IgD-negative memory B cell (primary cell): Measurements from ENCODE around the gene TBX20. TPM values are rescaled to one million over a fixed set of nuclear protein-coding genes. Genes with fewer than 3 reads are reported as not detected.
A peak's percentile ranks its signal among the peaks of the same experiment; 100 is the strongest.

Experiments used
- H3K27ac Mint-ChIP-seq, 3 donors: one replicate each; pipeline ENCODE4 v1.8.0; 2020 to 2022; ENCODE audit warnings: mild to moderate bottlenecking in 3 of 3, mixed read lengths in 3 of 3, moderate library complexity in 1 of 3
- H3K27me3 Mint-ChIP-seq: one replicate; pipeline ENCODE4 v1.8.0; 2021; ENCODE audit warnings: mixed read lengths
- H3K36me3 Mint-ChIP-seq: one replicate; pipeline ENCODE4 v1.8.0; 2020; ENCODE audit warnings: mild to moderate bottlenecking, mixed read lengths
- H3K4me1 Mint-ChIP-seq, 3 donors: one replicate each; pipeline ENCODE4 v1.8.0; 2020 to 2022; ENCODE audit warnings: mixed read lengths in 3 of 3, mild to moderate bottlenecking in 1 of 3
- H3K4me3 Mint-ChIP-seq, 4 donors: one replicate each; pipeline ENCODE4 v1.8.0; 2020 to 2022; ENCODE audit warnings: mild to moderate bottlenecking in 4 of 4, mixed read lengths in 4 of 4, moderate library complexity in 3 of 4
- H3K9me3 Mint-ChIP-seq, 3 donors: one replicate each; pipeline ENCODE4 v1.8.0; 2020 to 2021; ENCODE audit warnings: mixed read lengths in 3 of 3, mild to moderate bottlenecking in 1 of 3
- polyA plus RNA-seq: library from polyadenylated mRNA; unstranded; fragments of 300-500 nt; fragmentation: Illumina TruSeq; gene quantifications from one replicate; pipeline ENCODE4 v1.2.3, GENCODE V29; 2021

Gene TBX20
- polyA plus RNA-seq = not detected

GRCh38 chr7:35253710-35254495 is at the start of gene TBX20:
Gene TBX20 (minus strand): TSS chr7:35254100. CDS start chr7:35253620, 480 bp downstream.
- Mint-ChIP-seq H3K4me3 (peak within 1 kb of the TSS; percentile 54 to 82 (median 76)), H3K27me3 (peaks cover 84% of the 10 kb centered on the region), H3K27ac (peak within 1 kb of the TSS; percentile 67 to 87 (median 78)), H3K36me3 (no peaks in the 10 kb centered on the region), H3K4me1 (peaks cover 0 to 8% (median 5%) of the 10 kb centered on the region in 3 donors), H3K9me3 (peaks cover 0 to 11% (median 0%) of the 10 kb centered on the region in 3 donors)

GRCh38 chr7:35289376-35289775 is 35.5 kb upstream of the TBX20 start:
- no peaks in the 10 kb centered on the region for H3K36me3 Mint-ChIP-seq
- H3K27me3 Mint-ChIP-seq = peaks cover 7% of the 10 kb centered on the region
- peaks cover 2 to 12% (median 11%) of the 10 kb centered on the region in 3 donors for H3K9me3 Mint-ChIP-seq
- no peak overlapping the region for H3K27ac Mint-ChIP-seq
- no peaks in the 10 kb centered on the region for H3K4me1 Mint-ChIP-seq
- H3K4me3 Mint-ChIP-seq = no peak overlapping the region

- H3K27me3 Mint-ChIP-seq = peaks cover 7% of the 10 kb centered on the region
- H3K27ac Mint-ChIP-seq = no peak overlapping the region
- no peaks in the 10 kb centered on the region for H3K4me1 Mint-ChIP-seq
- peaks cover 0 to 7% (median 0%) of the 10 kb centered on the region in 3 donors for H3K9me3 Mint-ChIP-seq
- no peak overlapping the region for H3K4me3 Mint-ChIP-seq
- no peaks in the 10 kb centered on the region for H3K36me3 Mint-ChIP-seq
Observed at GRCh38 chr7:35286986-35287385, 33.1 kb upstream of the TBX20 start.

- Mint-ChIP-seq H3K36me3 (no peaks in the 10 kb centered on the region), H3K9me3 (peaks cover 0 to 7% (median 0%) of the 10 kb centered on the region in 3 donors), H3K4me1 (no peaks in the 10 kb centered on the region), H3K27ac (no peak overlapping the region), H3K4me3 (no peak overlapping the region), H3K27me3 (peaks cover 7% of the 10 kb centered on the region)
Observed at GRCh38 chr7:35286422-35286821, 32.5 kb upstream of the TBX20 start.

- Mint-ChIP-seq H3K9me3 (peaks cover 0 to 7% (median 0%) of the 10 kb centered on the region in 3 donors), H3K27me3 (peaks cover 7% of the 10 kb centered on the region)
Observed at GRCh38 chr7:35285799-35286198, 31.9 kb upstream of the TBX20 start.

GRCh38 chr7:35280902-35281301 is 27.0 kb upstream of the TBX20 start:
- Mint-ChIP-seq H3K9me3 (no peaks in the 10 kb centered on the region), H3K27ac (no peak overlapping the region), H3K36me3 (no peaks in the 10 kb centered on the region), H3K4me1 (no peaks in the 10 kb centered on the region), H3K27me3 (peaks cover 2% of the 10 kb centered on the region), H3K4me3 (no peak overlapping the region)

More at GRCh38 chr7:35285799-35286198, 31.9 kb upstream of the TBX20 start:
- no peaks in the 10 kb centered on the region for H3K36me3 Mint-ChIP-seq
- no peak overlapping the region for H3K27ac Mint-ChIP-seq
- H3K4me1 Mint-ChIP-seq = no peaks in the 10 kb centered on the region
- no peak overlapping the region for H3K4me3 Mint-ChIP-seq

- H3K27ac Mint-ChIP-seq = no peak overlapping the region
- H3K27me3 Mint-ChIP-seq = no peaks in the 10 kb centered on the region
- no peaks in the 10 kb centered on the region for H3K9me3 Mint-ChIP-seq
- no peaks in the 10 kb centered on the region for H3K4me1 Mint-ChIP-seq
- H3K36me3 Mint-ChIP-seq = no peaks in the 10 kb centered on the region
- H3K4me3 Mint-ChIP-seq = no peak overlapping the region
Observed at GRCh38 chr7:35277359-35277758, 23.5 kb upstream of the TBX20 start.

- H3K9me3 Mint-ChIP-seq = no peaks in the 10 kb centered on the region
- H3K27me3 Mint-ChIP-seq = peaks cover 10% of the 10 kb centered on the region
- H3K27ac Mint-ChIP-seq = no peak overlapping the region
- no peaks in the 10 kb centered on the region for H3K4me1 Mint-ChIP-seq
- no peaks in the 10 kb centered on the region for H3K36me3 Mint-ChIP-seq
- no peak overlapping the region for H3K4me3 Mint-ChIP-seq
Observed at GRCh38 chr7:35272246-35272645, 18.3 kb upstream of the TBX20 start.

- Mint-ChIP-seq H3K27me3 (peaks cover 20% of the 10 kb centered on the region), H3K4me3 (no peak overlapping the region), H3K4me1 (no peaks in the 10 kb centered on the region)
Observed at GRCh38 chr7:35268953-35269352, 15.1 kb upstream of the TBX20 start.

GRCh38 chr7:35267411-35267810 is 13.5 kb upstream of the TBX20 start:
- peaks cover 29% of the 10 kb centered on the region for H3K27me3 Mint-ChIP-seq
- H3K36me3 Mint-ChIP-seq = no peaks in the 10 kb centered on the region
- H3K4me1 Mint-ChIP-seq = no peaks in the 10 kb centered on the region
- no peak overlapping the region for H3K27ac Mint-ChIP-seq
- H3K4me3 Mint-ChIP-seq = no peak overlapping the region
- no peaks in the 10 kb centered on the region for H3K9me3 Mint-ChIP-seq

More at GRCh38 chr7:35268953-35269352, 15.1 kb upstream of the TBX20 start:
- Mint-ChIP-seq H3K9me3 (no peaks in the 10 kb centered on the region), H3K36me3 (no peaks in the 10 kb centered on the region), H3K27ac (no peak overlapping the region)

- no peaks in the 10 kb centered on the region for H3K4me1 Mint-ChIP-seq
- H3K27ac Mint-ChIP-seq = no peak overlapping the region
- H3K4me3 Mint-ChIP-seq = no peak overlapping the region
- peaks cover 55% of the 10 kb centered on the region for H3K27me3 Mint-ChIP-seq
- H3K9me3 Mint-ChIP-seq = peaks cover 0 to 3% (median 0%) of the 10 kb centered on the region in 3 donors
- no peaks in the 10 kb centered on the region for H3K36me3 Mint-ChIP-seq
Observed at GRCh38 chr7:35263396-35263795, 9.5 kb upstream of the TBX20 start.

- Mint-ChIP-seq H3K27me3 (peaks cover 62% of the 10 kb centered on the region), H3K36me3 (no peaks in the 10 kb centered on the region), H3K4me3 (no peak overlapping the region), H3K27ac (no peak overlapping the region), H3K4me1 (no peaks in the 10 kb centered on the region), H3K9me3 (peaks cover 0 to 4% (median 0%) of the 10 kb centered on the region in 3 donors)
Observed at GRCh38 chr7:35261476-35262285, 7.8 kb upstream of the TBX20 start.

GRCh38 chr7:35261041-35261440 is 7.1 kb upstream of the TBX20 start:
- H3K36me3 Mint-ChIP-seq = no peaks in the 10 kb centered on the region
- H3K27ac Mint-ChIP-seq = peak overlapping the region in 1 of 3 donors; percentile 26
- H3K27me3 Mint-ChIP-seq = peaks cover 67% of the 10 kb centered on the region
- H3K9me3 Mint-ChIP-seq = peaks cover 0 to 4% (median 0%) of the 10 kb centered on the region in 3 donors
- H3K4me1 Mint-ChIP-seq = no peaks in the 10 kb centered on the region
- no peak overlapping the region for H3K4me3 Mint-ChIP-seq

GRCh38 chr7:35260246-35260645 is 6.3 kb upstream of the TBX20 start:
- peaks cover 68% of the 10 kb centered on the region for H3K27me3 Mint-ChIP-seq
- peak overlapping the region in 1 of 4 donors; percentile 15 for H3K4me3 Mint-ChIP-seq
- peak overlapping the region in 2 of 3 donors; percentile 23 to 66 for H3K27ac Mint-ChIP-seq
- H3K36me3 Mint-ChIP-seq = no peaks in the 10 kb centered on the region
- H3K4me1 Mint-ChIP-seq = no peaks in the 10 kb centered on the region
- peaks cover 0 to 4% (median 0%) of the 10 kb centered on the region in 3 donors for H3K9me3 Mint-ChIP-seq

GRCh38 chr7:35259523-35259908 is 5.6 kb upstream of the TBX20 start:
- Mint-ChIP-seq H3K27ac (peak overlapping the region in 2 of 3 donors; percentile 23 to 66), H3K4me1 (no peaks in the 10 kb centered on the region), H3K9me3 (peaks cover 0 to 4% (median 0%) of the 10 kb centered on the region in 3 donors), H3K36me3 (no peaks in the 10 kb centered on the region), H3K27me3 (peaks cover 69% of the 10 kb centered on the region), H3K4me3 (no peak overlapping the region)
